Measurements from ENCODE around the gene GRM4.

DNA sequence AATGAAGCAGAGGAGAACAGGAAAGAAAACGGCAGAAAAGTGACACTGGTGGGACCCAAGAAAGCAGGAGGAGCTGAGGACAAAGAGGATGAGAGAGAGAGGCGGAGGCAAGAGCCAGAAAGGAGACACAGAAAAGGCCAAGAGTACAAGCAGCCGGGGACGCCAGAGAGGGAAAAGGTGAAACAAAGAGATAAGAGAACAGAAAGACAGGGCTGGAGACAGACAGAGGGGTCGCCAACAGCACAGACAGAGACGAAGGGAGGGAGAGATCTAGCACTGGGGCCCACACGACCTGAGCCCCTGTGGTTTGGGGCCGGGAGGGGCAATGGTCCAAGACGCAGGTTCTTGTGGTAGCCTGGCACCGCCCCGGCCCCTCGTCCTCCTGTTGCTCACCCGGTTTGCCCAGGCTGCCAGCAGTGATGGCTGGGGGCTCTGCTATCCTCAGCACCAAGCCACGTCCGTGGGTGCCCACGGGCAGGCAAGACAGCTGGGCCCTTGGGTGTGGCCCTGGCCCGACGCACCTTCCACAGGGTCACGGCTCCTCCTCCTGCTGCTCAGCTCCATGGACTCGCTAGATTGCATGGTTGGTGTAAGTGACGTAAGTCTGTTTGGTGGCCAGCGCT is 123.5 kb downstream of the GRM4 start:
- TF ChIP-seq, protein P1, sequence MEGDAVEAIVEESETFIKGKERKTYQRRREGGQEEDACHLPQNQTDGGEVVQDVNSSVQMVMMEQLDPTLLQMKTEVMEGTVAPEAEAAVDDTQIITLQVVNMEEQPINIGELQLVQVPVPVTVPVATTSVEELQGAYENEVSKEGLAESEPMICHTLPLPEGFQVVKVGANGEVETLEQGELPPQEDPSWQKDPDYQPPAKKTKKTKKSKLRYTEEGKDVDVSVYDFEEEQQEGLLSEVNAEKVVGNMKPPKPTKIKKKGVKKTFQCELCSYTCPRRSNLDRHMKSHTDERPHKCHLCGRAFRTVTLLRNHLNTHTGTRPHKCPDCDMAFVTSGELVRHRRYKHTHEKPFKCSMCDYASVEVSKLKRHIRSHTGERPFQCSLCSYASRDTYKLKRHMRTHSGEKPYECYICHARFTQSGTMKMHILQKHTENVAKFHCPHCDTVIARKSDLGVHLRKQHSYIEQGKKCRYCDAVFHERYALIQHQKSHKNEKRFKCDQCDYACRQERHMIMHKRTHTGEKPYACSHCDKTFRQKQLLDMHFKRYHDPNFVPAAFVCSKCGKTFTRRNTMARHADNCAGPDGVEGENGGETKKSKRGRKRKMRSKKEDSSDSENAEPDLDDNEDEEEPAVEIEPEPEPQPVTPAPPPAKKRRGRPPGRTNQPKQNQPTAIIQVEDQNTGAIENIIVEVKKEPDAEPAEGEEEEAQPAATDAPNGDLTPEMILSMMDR (IDR thresholded peaks at IDR 0.05): no peak
- no peak for TF ChIP-seq POLR2A (IDR thresholded peaks at IDR 0.05)

Measured in upper lobe of left lung (tissue), 4 donors.